HG03196 (cell line): ENCODE results near the gene POLR1C.
"Not testable (repeated sequence)": the region's sequence is repeated elsewhere in the genome, so short reads cannot be mapped to it uniquely, and the experiment has no call there.

ENCODE experiments used
- ATAC-seq: cut with Tn5 transposase; IDR thresholded peaks from one replicate; pipeline ENCODE4 v1.9.1; 2021; ENCODE audit not compliant: unreplicated experiment

Gene POLR1C

GRCh38 chr6:43516697-43517504 lies at the start of gene POLR1C, which contains the start of gene YIPF3:
TSS of gene POLR1C (plus strand) at chr6:43517089. CDS start at chr6:43517110, 21 bp downstream.
TSS of gene YIPF3 (minus strand) at chr6:43516926. CDS start at chr6:43516807, 119 bp downstream.
- peak; percentile 84 for ATAC-seq

GRCh38 chr6:43467265-43467664 lies 49.6 kb upstream of the POLR1C start:
- ATAC-seq, result not testable (repeated sequence)

GRCh38 chr6:43467752-43468151 lies 49.1 kb upstream of the POLR1C start:
- no peak for ATAC-seq

GRCh38 chr6:43468240-43468639 lies 48.6 kb upstream of the POLR1C start:
- no peak for ATAC-seq

GRCh38 chr6:43468748-43469681 lies 47.9 kb upstream of the POLR1C start:
- ATAC-seq, result no peak

GRCh38 chr6:43469947-43470346 lies 46.9 kb upstream of the POLR1C start:
- no peak for ATAC-seq

- ATAC-seq, result no peak
Observed at GRCh38 chr6:43471399-43471798, 45.5 kb upstream of the POLR1C start.

- ATAC-seq, result no peak
Observed at GRCh38 chr6:43472515-43472914, 44.4 kb upstream of the POLR1C start.

- no peak for ATAC-seq
Observed at GRCh38 chr6:43475516-43475915, 41.4 kb upstream of the POLR1C start.

- no peak for ATAC-seq
Observed at GRCh38 chr6:43476746-43477145, 40.1 kb upstream of the POLR1C start.

GRCh38 chr6:43477235-43478007 lies 39.5 kb upstream of the POLR1C start, which contains the start of gene TJAP1:
TSS of gene TJAP1 (plus strand) at chr6:43477570. CDS start at chr6:43499002, 21,432 bp downstream.
- ATAC-seq, result peak; percentile 93

- ATAC-seq, result no peak
Observed at GRCh38 chr6:43478008-43478372, 38.9 kb upstream of the POLR1C start.

- no peak for ATAC-seq
Observed at GRCh38 chr6:43481075-43481474, 35.8 kb upstream of the POLR1C start.

- ATAC-seq, result no peak
Observed at GRCh38 chr6:43481591-43482236, 35.2 kb upstream of the POLR1C start.

- ATAC-seq, result no peak
Observed at GRCh38 chr6:43488667-43489276, 28.1 kb upstream of the POLR1C start.

GRCh38 chr6:43489277-43490072 lies 27.4 kb upstream of the POLR1C start:
- ATAC-seq, result no peak

- no peak for ATAC-seq
Observed at GRCh38 chr6:43490523-43490939, 26.4 kb upstream of the POLR1C start.

- no peak for ATAC-seq
Observed at GRCh38 chr6:43491750-43492661, 24.9 kb upstream of the POLR1C start.
